Measurements from ENCODE around the gene FECH.

GRCh38 chr18:57542126-57542525 is 44.4 kb downstream of the FECH start:
- TF ChIP-seq CTCF (IDR thresholded peaks at IDR 0.05; ENCODE audit: low read length): no peak
- no peak for TF ChIP-seq EZH2 (IDR thresholded peaks at IDR 0.05; ENCODE audit: borderline replicate concordance, low read length)

All from OCI-LY1 (cell line).